ENCODE measurements around the gene SLC7A9. TPM values are rescaled to one million over a fixed set of nuclear protein-coding genes. Genes with fewer than 3 reads are reported as not detected.

The SLC7A9 gene
- total and polyA plus RNA-seq, 2 donors (not counting 3 experiments of a cell fraction or from before 2014, with no cell fraction given) = 0.06 TPM; not detected in 1

DNA sequence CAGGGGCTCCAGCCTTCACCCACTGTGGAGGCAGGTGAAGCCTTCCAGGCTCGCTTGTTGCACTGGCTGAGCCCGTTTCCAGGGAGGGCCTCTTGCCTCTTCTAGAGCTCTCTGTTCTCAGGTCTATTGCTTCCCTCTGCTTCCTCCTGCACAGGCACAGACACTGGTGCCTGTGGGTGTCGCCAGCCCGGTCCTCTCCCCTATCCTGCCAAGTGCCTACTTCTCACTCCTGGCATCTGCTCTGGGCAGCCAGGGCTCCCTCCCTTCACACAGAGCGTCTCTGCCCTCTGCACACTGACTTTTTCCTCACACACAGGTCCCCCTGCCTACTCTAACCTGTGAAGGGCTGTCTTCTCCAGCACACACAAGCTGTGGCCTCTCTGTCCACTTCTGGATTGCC is 60.3 kb downstream of the SLC7A9 start:
- H3K4me2 ChIP-seq (ENCODE audit: insufficient read depth, low read length) = no peak overlapping the region
- no peaks in the 10 kb centered on the region for H3K9me3 ChIP-seq (replicated peaks; ENCODE audit: control insufficient read depth, insufficient read depth, low read length)
- DNase-seq (ENCODE audit: low read depth, low spot score) (no peak), FAIRE-seq (no peak)
- H3K79me2 ChIP-seq (ENCODE audit: control insufficient read depth, insufficient read depth, low read length) = no peaks in the 10 kb centered on the region
- BruUV-seq (replicated peaks) = no TSS peak
- no peak overlapping the region for H3K9ac ChIP-seq (replicated peaks; ENCODE audit: extremely low read depth, insufficient read depth, low read length)
- ChIA-PET CTCF (interaction anchor here (0.7 kb wide), 1 partner anchor 11 kb away, joined by 3 read pairs; no protein-coding TSS in a partner anchor), POLR2A (no interaction called here)
- no peak overlapping the region for H2AFZ ChIP-seq (ENCODE audit: low read depth, low read length)
- dilution Hi-C loops (cut with MboI; ENCODE audit: extremely low pct_ligation_motif_present, low sequenced_read_pairs) (no loop called here), intact Hi-C loops (cut with micrococcal nuclease) (no loop called here)
- H3K9me1 ChIP-seq (replicated peaks; ENCODE audit: control insufficient read depth, extremely low read depth, insufficient read depth, low read length) = no peaks in the 10 kb centered on the region
- no peaks in the 10 kb centered on the region for H4K20me1 ChIP-seq (replicated peaks; ENCODE audit: control insufficient read depth, extremely low read depth, insufficient read depth, low read length)
- H3K4me1 ChIP-seq (ENCODE audit: control insufficient read depth, extremely low read depth, insufficient read depth, low read length) = no peaks in the 10 kb centered on the region
- H3K4me3 ChIP-seq (replicated peaks in 1 of 3; ENCODE audit: insufficient read depth in 1 of 3, low read depth in 1 of 3, low read length in 3 of 3) = no peak overlapping the region
- TF ChIP-seq GATA2 (IDR thresholded peaks at IDR 0.05; ENCODE audit: insufficient read depth, insufficient read length, low read depth, low read length) (no peak), MYC (IDR thresholded peaks at IDR 0.05; ENCODE audit: low read depth, low read length) (no peak), JUN (IDR thresholded peaks at IDR 0.05; ENCODE audit: borderline replicate concordance, insufficient read depth, insufficient read length, low read depth) (no peak), POLR2AphosphoS5 (IDR thresholded peaks at IDR 0.05; ENCODE audit: insufficient read depth, low read depth, low read length) (no peak), POLR2A (IDR thresholded peaks at IDR 0.05; ENCODE audit: low read depth, low read length) (no peak), CTCF (IDR thresholded peaks at IDR 0.05; ENCODE audit: extremely low read depth in 1 of 2, insufficient read depth in 1 of 2, low read depth in 1 of 2, low read length in 2 of 2) (no peak), EZH2 (IDR thresholded peaks at IDR 0.05; ENCODE audit: borderline replicate concordance, low read depth, low read length, severe bottlenecking) (no peak), FOS (IDR thresholded peaks at IDR 0.05; ENCODE audit: borderline replicate concordance, insufficient read depth, low read length) (no peak)
- TF ChIP-seq, protein P1, sequence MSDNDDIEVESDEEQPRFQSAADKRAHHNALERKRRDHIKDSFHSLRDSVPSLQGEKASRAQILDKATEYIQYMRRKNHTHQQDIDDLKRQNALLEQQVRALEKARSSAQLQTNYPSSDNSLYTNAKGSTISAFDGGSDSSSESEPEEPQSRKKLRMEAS (IDR thresholded peaks at IDR 0.05; ENCODE audit: insufficient read depth, insufficient read length) = no peak
- no peaks in the 10 kb centered on the region for H3K36me3 ChIP-seq (ENCODE audit: control insufficient read depth in 2 of 2, extremely low read depth in 1 of 2, insufficient read depth in 2 of 2, low read length in 2 of 2)
- peaks cover 2 to 7% of the 10 kb centered on the region in 2 experiments for H3K27me3 ChIP-seq (ENCODE audit: control insufficient read depth in 2 of 2, insufficient read depth in 2 of 2, low read length in 2 of 2)
- no peak overlapping the region for H3K27ac ChIP-seq (ENCODE audit: insufficient read depth, low read depth, low read length)
